Measurements from ENCODE around the gene ANP32A. TPM values are rescaled to one million over a fixed set of nuclear protein-coding genes. Genes with fewer than 3 reads are reported as not detected.

The ANP32A gene
- total and polyA plus RNA-seq, 9 of the 15 experiments (the other 6 are each of a cell fraction or from before 2014, with no cell fraction given) = 13.2 to 656 (median 210) TPM

GRCh38 chr15:68846851-68847439, 26.2 kb upstream of the ANP32A start (continued):
- TF ChIP-seq HINFP (tag; conservative IDR thresholded peaks at IDR 0.05; ENCODE audit: low read depth) = no peak
- TF ChIP-seq STAG1 (CRISPR knock-in tag; IDR thresholded peaks at IDR 0.05; ENCODE audit: borderline replicate concordance) = no peak
- TF ChIP-seq ZNF639 (CRISPR knock-in tag; conservative IDR thresholded peaks at IDR 0.05 in 1 of 2, IDR thresholded peaks at IDR 0.05 in 1 of 2) = no peak
- no peak for TF ChIP-seq SMARCB1 (IDR thresholded peaks at IDR 0.05; ENCODE audit: insufficient read length, low read depth)
- no peak for TF ChIP-seq ZNF609 (CRISPR knock-in tag; IDR thresholded peaks at IDR 0.05; ENCODE audit: borderline replicate concordance)
- TF ChIP-seq HNRNPLL (IDR thresholded peaks at IDR 0.05; ENCODE audit: low read depth, low read length, poor library complexity, severe bottlenecking) = no peak
- TF ChIP-seq FOXJ3 (CRISPR knock-in tag; IDR thresholded peaks at IDR 0.05) = no peak
- TF ChIP-seq CBFA2T2 (conservative IDR thresholded peaks at IDR 0.05) = no peak
- TF ChIP-seq RNF2 (IDR thresholded peaks at IDR 0.05) = peak; percentile 72; the same call in 1 of the 2 replicates
- TF ChIP-seq HMG20B (CRISPR knock-in tag; IDR thresholded peaks at IDR 0.05) = no peak
- peak; percentile 99 for TF ChIP-seq CBX2 (IDR thresholded peaks at IDR 0.05; ENCODE audit: insufficient read depth, low read length, poor library complexity, severe bottlenecking)
- TF ChIP-seq ZBTB7A (IDR thresholded peaks at IDR 0.05; ENCODE audit: borderline replicate concordance, control insufficient read depth, low read depth, low read length) = no peak
- TF ChIP-seq PATZ1 (CRISPR knock-in tag; IDR thresholded peaks at IDR 0.05; ENCODE audit: borderline replicate concordance) = no peak
- no peak for TF ChIP-seq ZNF764 (CRISPR knock-in tag; IDR thresholded peaks at IDR 0.05; ENCODE audit: low read depth)

Data from K562 (cell line).